Kidney epithelial cell (primary cell): Measurements from ENCODE around the gene MT1M. TPM values are rescaled to one million over a fixed set of nuclear protein-coding genes. Genes with fewer than 3 reads are reported as not detected.

Source experiments
- DNase-seq: peaks from one replicate; pipeline ENCODE4 v3.0.0-alpha.2; 2010; ENCODE audit warnings: low read depth
- H3K27me3 ChIP-seq: 2 replicates; pipeline ENCODE4 v1.6.0; 2011; ENCODE audit warnings: low read length; ENCODE audit not compliant: control insufficient read depth, insufficient read depth
- H3K36me3 ChIP-seq: 2 replicates; pipeline ENCODE4 v1.5.1; 2011; ENCODE audit warnings: low read length; ENCODE audit not compliant: control insufficient read depth, insufficient read depth
- H3K4me3 ChIP-seq: 2 replicates; pipeline ENCODE4 v1.5.1; 2011; ENCODE audit warnings: low read depth, mild to moderate bottlenecking, control low read depth, low read length
- total RNA-seq: library from RNA; depleted of rRNA; stranded (reverse); fragments of >200 nt; gene quantifications from 2 replicates; pipeline ENCODE4 v1.2.3, GENCODE V29; 2015
- TF ChIP-seq, protein P1 (sequence below): IDR thresholded peaks from 2 replicates; pipeline ENCODE4 v1.5.1; 2011; ENCODE audit warnings: mild to moderate bottlenecking, moderate library complexity, low read length, control low read depth, inconsistent platforms; ENCODE audit not compliant: insufficient read depth, poor library complexity, severe bottlenecking

The MT1M gene
- total RNA-seq, 1 donor from 2014 or later: 1.9 TPM

DNA sequence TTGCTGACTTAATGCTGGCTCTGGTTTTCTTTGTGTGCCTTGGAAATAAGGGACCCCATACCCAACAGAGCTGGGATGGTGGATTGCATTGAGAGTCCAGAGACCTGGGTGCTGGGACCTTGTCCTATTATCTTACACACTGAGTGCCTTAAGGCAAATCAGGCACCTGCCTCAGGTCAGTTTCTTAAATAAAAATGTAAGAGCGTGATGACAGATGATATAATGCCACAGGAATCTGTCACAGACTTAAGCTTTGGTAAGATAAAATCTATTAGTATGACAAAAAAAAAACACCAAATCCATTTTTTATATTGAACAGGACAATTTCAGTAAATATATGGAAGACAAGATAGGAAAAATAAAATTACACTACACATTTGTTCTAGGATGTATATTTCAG, 7.6 kb downstream of the MT1M start:
- Histone ChIP-seq H3K36me3 (no peaks in the 10 kb centered on the region), H3K27me3 (peaks cover 30% of the 10 kb centered on the region), H3K4me3 (no peak overlapping the region)
- TF ChIP-seq, protein P1, sequence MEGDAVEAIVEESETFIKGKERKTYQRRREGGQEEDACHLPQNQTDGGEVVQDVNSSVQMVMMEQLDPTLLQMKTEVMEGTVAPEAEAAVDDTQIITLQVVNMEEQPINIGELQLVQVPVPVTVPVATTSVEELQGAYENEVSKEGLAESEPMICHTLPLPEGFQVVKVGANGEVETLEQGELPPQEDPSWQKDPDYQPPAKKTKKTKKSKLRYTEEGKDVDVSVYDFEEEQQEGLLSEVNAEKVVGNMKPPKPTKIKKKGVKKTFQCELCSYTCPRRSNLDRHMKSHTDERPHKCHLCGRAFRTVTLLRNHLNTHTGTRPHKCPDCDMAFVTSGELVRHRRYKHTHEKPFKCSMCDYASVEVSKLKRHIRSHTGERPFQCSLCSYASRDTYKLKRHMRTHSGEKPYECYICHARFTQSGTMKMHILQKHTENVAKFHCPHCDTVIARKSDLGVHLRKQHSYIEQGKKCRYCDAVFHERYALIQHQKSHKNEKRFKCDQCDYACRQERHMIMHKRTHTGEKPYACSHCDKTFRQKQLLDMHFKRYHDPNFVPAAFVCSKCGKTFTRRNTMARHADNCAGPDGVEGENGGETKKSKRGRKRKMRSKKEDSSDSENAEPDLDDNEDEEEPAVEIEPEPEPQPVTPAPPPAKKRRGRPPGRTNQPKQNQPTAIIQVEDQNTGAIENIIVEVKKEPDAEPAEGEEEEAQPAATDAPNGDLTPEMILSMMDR: no peak
- no peak for DNase-seq

DNA sequence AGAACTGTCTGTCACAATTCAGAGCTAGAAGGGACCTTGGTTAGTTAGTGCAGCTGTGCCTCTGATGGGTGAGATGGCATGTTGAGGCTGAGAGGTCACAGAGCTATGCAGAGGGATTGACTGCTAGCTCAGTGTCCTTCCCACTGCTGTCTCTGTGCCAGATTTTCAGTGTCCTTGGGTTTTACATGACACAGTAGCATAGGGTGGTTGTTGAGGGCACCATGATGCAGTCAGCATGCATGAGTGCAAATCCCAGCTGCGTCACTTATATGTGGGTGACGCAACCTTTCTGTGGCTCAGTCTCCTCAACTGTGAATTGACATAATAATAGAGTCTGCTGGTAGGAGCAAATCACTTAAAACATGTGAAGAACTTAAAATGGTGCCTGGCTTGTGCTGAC, 8.7 kb downstream of the MT1M start:
- Histone ChIP-seq H3K36me3 (no peaks in the 10 kb centered on the region), H3K4me3 (no peak overlapping the region), H3K27me3 (peaks cover 22% of the 10 kb centered on the region)
- no peak for DNase-seq
- TF ChIP-seq, protein P1: no peak

DNA sequence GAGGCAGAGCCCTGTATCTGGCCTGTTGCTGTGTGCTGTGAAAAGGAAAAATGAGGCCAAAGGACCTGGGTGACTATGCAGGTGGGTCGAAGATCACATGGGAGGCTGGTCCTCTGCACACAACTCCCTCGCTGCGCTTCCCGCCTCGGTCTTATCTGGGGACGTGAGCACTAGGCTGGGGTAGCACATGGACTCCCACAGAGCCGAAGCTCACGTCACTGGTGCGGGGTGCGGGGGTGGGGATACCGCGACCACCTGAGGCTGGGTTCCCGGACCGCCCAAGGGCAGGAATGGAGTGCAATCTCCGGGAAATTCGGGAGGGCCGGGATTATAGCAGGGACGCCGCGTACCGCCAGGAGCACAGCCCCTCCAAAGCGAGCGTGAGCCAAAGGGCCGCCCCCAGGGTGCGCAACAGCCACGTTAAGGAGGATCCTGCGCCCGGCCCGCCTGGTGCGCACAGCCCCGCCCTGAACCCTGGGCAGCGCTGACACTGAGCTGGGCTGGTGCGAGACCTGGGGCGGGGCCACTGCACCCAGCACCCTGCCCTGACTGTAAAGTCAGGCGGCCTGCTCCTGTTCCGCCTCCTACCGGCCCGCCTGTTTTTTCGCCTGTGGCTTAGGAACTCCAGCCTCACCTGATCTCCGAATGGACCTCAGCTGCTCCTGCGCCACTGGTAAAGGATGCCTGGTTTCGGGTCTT, 10.8 kb downstream of the MT1M start:
- H3K27me3 ChIP-seq: peaks cover 23% of the 10 kb centered on the region
- DNase-seq: no peak
- TF ChIP-seq, protein P1: peak; percentile 66
- H3K4me3 ChIP-seq: peak overlapping the region; percentile 27
- H3K36me3 ChIP-seq: no peaks in the 10 kb centered on the region

DNA sequence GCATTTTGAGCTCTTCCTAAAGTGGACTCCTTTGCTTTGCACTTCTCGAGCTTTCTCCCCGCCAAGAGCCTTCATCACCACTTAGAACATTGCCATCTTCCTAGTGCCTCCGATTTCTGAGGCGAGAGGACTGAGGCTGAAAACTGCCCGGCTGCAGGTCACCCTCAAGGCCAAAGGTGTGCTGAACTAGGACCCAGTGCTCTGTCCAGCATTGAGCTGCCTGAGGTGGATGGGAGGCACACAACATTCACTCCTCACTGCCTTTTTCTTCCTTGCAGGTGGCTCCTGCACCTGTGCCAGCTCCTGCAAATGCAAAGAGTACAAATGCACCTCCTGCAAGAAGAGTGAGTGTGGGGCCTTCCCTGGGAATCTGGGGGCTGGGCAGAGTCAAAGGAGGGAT, 11.4 kb downstream of the MT1M start:
- Histone ChIP-seq H3K4me3 (no peak overlapping the region), H3K27me3 (peaks cover 25% of the 10 kb centered on the region)
- TF ChIP-seq, protein P1: no peak

DNA sequence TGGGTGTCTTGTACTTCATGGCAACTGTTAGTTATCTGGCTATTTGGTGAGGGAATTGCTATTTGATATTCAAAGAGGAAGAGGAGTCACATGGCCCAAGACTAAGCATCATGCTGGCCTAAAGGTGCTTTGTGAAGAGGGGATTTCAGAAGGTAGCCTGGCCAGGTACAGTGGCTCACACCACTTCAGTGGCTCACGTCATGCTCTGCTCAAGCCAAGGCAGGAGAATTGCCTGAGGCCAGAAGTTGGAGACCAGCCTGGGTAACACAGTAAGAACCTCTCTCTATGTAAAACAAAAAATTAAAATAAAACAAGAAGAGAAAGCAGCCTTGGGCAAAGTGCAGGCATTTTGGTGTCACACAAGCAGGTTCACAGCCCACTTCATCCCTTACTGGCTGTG, 12.9 kb downstream of the MT1M start:
- no peak overlapping the region for H3K4me3 ChIP-seq
- no peaks in the 10 kb centered on the region for H3K36me3 ChIP-seq
- TF ChIP-seq, protein P1: no peak
- peaks cover 29% of the 10 kb centered on the region for H3K27me3 ChIP-seq
- no peak for DNase-seq

More for the DNA sequence above, 11.4 kb downstream of the MT1M start:
- no peak for DNase-seq
- no peaks in the 10 kb centered on the region for H3K36me3 ChIP-seq

DNA sequence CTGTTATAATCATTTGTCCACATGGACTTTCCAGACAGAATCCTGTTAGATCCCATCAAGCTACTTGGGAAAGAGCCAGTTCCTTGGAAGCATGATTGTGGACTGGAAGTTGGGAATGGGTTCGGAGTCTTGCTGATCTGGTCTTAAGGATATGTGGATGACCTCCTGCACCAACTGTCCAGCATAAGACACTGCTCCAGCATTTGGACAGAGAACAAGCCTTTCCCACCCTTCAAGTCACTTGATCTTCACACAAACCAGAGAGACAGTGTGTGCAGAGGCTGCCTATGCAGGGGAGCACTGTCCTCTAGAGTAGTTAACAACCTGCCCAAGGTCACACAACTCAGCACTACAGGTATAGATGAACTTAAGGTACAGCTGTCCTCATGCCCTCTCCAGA, 13.4 kb downstream of the MT1M start:
- H3K36me3 ChIP-seq: no peaks in the 10 kb centered on the region
- peaks cover 29% of the 10 kb centered on the region for H3K27me3 ChIP-seq
- H3K4me3 ChIP-seq: no peak overlapping the region
- DNase-seq: no peak
- TF ChIP-seq, protein P1: no peak
